ENCODE data around the gene CCDC138.

Gene CCDC138

GRCh38 chr2:108889907-108890306 lies 103.3 kb downstream of the CCDC138 start:
- H3K4me3 ChIP-seq (ENCODE audit: low read length), result no peak overlapping the region
- no peak for TF ChIP-seq CTCF (conservative IDR thresholded peaks at IDR 0.05; ENCODE audit: low read depth, low read length)
- DNase-seq (ENCODE audit: low read depth), result no peak

GRCh38 chr2:108893277-108893676 lies 106.7 kb downstream of the CCDC138 start:
- DNase-seq (ENCODE audit: low read depth), result no peak
- TF ChIP-seq CTCF (conservative IDR thresholded peaks at IDR 0.05; ENCODE audit: low read depth, low read length), result no peak
- H3K4me3 ChIP-seq (ENCODE audit: low read length), result no peak overlapping the region

- TF ChIP-seq CTCF (conservative IDR thresholded peaks at IDR 0.05; ENCODE audit: low read depth, low read length), result no peak
- DNase-seq (ENCODE audit: low read depth), result no peak
- H3K4me3 ChIP-seq (ENCODE audit: low read length), result no peak overlapping the region
Measured at GRCh38 chr2:108894766-108895165, 108.2 kb downstream of the CCDC138 start.

GRCh38 chr2:108895188-108895587 lies 108.6 kb downstream of the CCDC138 start:
- no peak for TF ChIP-seq CTCF (conservative IDR thresholded peaks at IDR 0.05; ENCODE audit: low read depth, low read length)
- H3K4me3 ChIP-seq (ENCODE audit: low read length), result no peak overlapping the region
- DNase-seq (ENCODE audit: low read depth), result no peak

- no peak for DNase-seq (ENCODE audit: low read depth)
- no peak for TF ChIP-seq CTCF (conservative IDR thresholded peaks at IDR 0.05; ENCODE audit: low read depth, low read length)
- H3K4me3 ChIP-seq (ENCODE audit: low read length), result no peak overlapping the region
Measured at GRCh38 chr2:108896741-108897140, 110.2 kb downstream of the CCDC138 start.

GRCh38 chr2:108898315-108899082 lies 111.9 kb downstream of the CCDC138 start:
- TF ChIP-seq CTCF (conservative IDR thresholded peaks at IDR 0.05; ENCODE audit: low read depth, low read length), result no peak
- no peak overlapping the region for H3K4me3 ChIP-seq (ENCODE audit: low read length)
- DNase-seq (ENCODE audit: low read depth), result no peak

GRCh38 chr2:108904680-108905079 lies 118.1 kb downstream of the CCDC138 start:
- no peak for TF ChIP-seq CTCF (conservative IDR thresholded peaks at IDR 0.05; ENCODE audit: low read depth, low read length)
- DNase-seq (ENCODE audit: low read depth), result no peak
- H3K4me3 ChIP-seq (ENCODE audit: low read length), result no peak overlapping the region

Data from retinal pigment epithelial cell (primary cell).